H1 (cell line): ENCODE data around the gene SYP. TPM values are rescaled to one million over a fixed set of nuclear protein-coding genes. Genes with fewer than 3 reads are reported as not detected.

ENCODE experiments used
- JUN ChIP-seq: IDR thresholded peaks from 2 replicates; pipeline ENCODE4 v1.6.1; 2011; ENCODE audit warnings: low read depth, mild to moderate bottlenecking, improper control_type of control experiment, low read length
- polyA plus RNA-seq, 7 experiments: library from polyadenylated mRNA; depleted of rRNA in 3 of 7; stranded (reverse) in 5 of 7; unstranded in 2 of 7; fragments of >200 nt in 5 of 7; fragments of 200-250 nt in 2 of 7; gene quantifications; 1 replicate in 5 of 7; 2 replicates in 1 of 7; 4 replicates in 1 of 7; pipeline versions ENCODE4 v1.2.1 to v1.2.3, GENCODE V29; 2011 to 2013; ENCODE audit warnings: missing spikeins in 2 of 7, mixed read lengths in 2 of 7
- total RNA-seq: library from RNA; stranded (reverse); fragmentation: NEBNext Ultra II Directional; extraction: Animal tissue kit (Norgen Biotek cat#: 25700); gene quantifications from 2 replicates; pipeline ENCODE4 v1.2.1, GENCODE V29; 2021

SYP gene
- total and polyA plus RNA-seq, 2 of the 8 experiments (the other 6 are each of a cell fraction or from before 2014, with no cell fraction given), result 4.3 to 10.8 TPM

GRCh38 chrX:49204017-49204416 lies 4.0 kb upstream of the SYP start (continued):
- no peak for TF ChIP-seq JUN
- TF ChIP-seq, all 59 proteins: peak for 0
